ENCODE results near the gene HARBI1.
A peak's percentile ranks its signal among the peaks of the same experiment; 100 is the strongest.
"Not testable (repeated sequence)": the region's sequence is repeated elsewhere in the genome, so short reads cannot be mapped to it uniquely, and the experiment has no call there.

The HARBI1 gene

GRCh38 chr11:46594785-46595184 is 22.2 kb downstream of the HARBI1 start:
- no peak for DNase-seq

- no peak for DNase-seq
Measured at GRCh38 chr11:46594374-46594700, 22.7 kb downstream of the HARBI1 start.

- peak; percentile 82 to 88 for DNase-seq
Measured at GRCh38 chr11:46593550-46594373, 23.3 kb downstream of the HARBI1 start, which contains the start of gene AMBRA1. Gene AMBRA1, minus strand, starts transcription at chr11:46594023. Its CDS starts 45,643 bp downstream, at chr11:46548380.

GRCh38 chr11:46590740-46591605 is 26.1 kb downstream of the HARBI1 start:
- no peak for DNase-seq

- DNase-seq = no peak
Measured at GRCh38 chr11:46588915-46589314, 28.1 kb downstream of the HARBI1 start.

GRCh38 chr11:46588131-46588530 is 28.9 kb downstream of the HARBI1 start:
- DNase-seq = no peak

GRCh38 chr11:46583513-46583912 is 33.5 kb downstream of the HARBI1 start:
- DNase-seq = not testable (repeated sequence)

- no peak for DNase-seq
Measured at GRCh38 chr11:46582588-46582987, 34.4 kb downstream of the HARBI1 start.

GRCh38 chr11:46577058-46577457 is 40.0 kb downstream of the HARBI1 start:
- DNase-seq = no peak

- DNase-seq = no peak
Measured at GRCh38 chr11:46574656-46575055, 42.4 kb downstream of the HARBI1 start.

- DNase-seq = no peak
Measured at GRCh38 chr11:46570790-46571398, 46.1 kb downstream of the HARBI1 start.

- DNase-seq = no peak
Measured at GRCh38 chr11:46565232-46565840, 51.7 kb downstream of the HARBI1 start.

- no peak for DNase-seq
Measured at GRCh38 chr11:46564459-46564858, 52.6 kb downstream of the HARBI1 start.

- DNase-seq = no peak
Measured at GRCh38 chr11:46562527-46562926, 54.5 kb downstream of the HARBI1 start.

GRCh38 chr11:46560300-46560991 is 56.6 kb downstream of the HARBI1 start:
- peak in 1 of 2 donors; percentile 54 for DNase-seq

- peak in 1 of 2 donors; percentile 46 for DNase-seq
Measured at GRCh38 chr11:46559815-46560214, 57.2 kb downstream of the HARBI1 start.

- no peak for DNase-seq
Measured at GRCh38 chr11:46557684-46558151, 59.3 kb downstream of the HARBI1 start.

- DNase-seq = peak in 1 of 2 donors; percentile 52
Measured at GRCh38 chr11:46555267-46556054, 61.6 kb downstream of the HARBI1 start.

GRCh38 chr11:46554213-46555147 is 62.5 kb downstream of the HARBI1 start:
- DNase-seq = no peak

- DNase-seq = no peak
Measured at GRCh38 chr11:46553814-46554212, 63.2 kb downstream of the HARBI1 start.
